Mucosa of rectum (tissue), 2 donors: Measurements from ENCODE around the gene LMO7.

Experiments used
- H3K27ac ChIP-seq, 2 donors: one replicate each; pipeline ENCODE4 v1.7.0; 2013; ENCODE audit warnings: inconsistent platforms in 2 of 2, low read depth in 2 of 2, low read length in 2 of 2
- H3K27me3 ChIP-seq, 2 donors: one replicate each; pipeline ENCODE4 v1.7.0; 2013; ENCODE audit warnings: low read length in 2 of 2; ENCODE audit not compliant: control insufficient read depth in 2 of 2, insufficient read depth in 2 of 2
- H3K36me3 ChIP-seq, 2 donors: one replicate each; pipeline ENCODE4 v1.7.0; 2013; ENCODE audit warnings: low read length in 2 of 2; ENCODE audit not compliant: control insufficient read depth in 2 of 2, insufficient read depth in 2 of 2
- H3K4me1 ChIP-seq, 2 donors: one replicate each; pipeline ENCODE4 v1.7.0; 2013; ENCODE audit warnings: low read length in 2 of 2, mild to moderate bottlenecking in 1 of 2; ENCODE audit not compliant: control insufficient read depth in 2 of 2, insufficient read depth in 2 of 2
- H3K4me3 ChIP-seq, 2 donors: one replicate each; pipeline ENCODE4 v1.7.0; 2013; ENCODE audit warnings: low read length in 2 of 2
- H3K9ac ChIP-seq, 2 donors: one replicate each; pipeline ENCODE4 v1.7.0; 2013; ENCODE audit warnings: low read length in 2 of 2, low read depth in 1 of 2, mild to moderate bottlenecking in 1 of 2
- H3K9me3 ChIP-seq, 2 donors: one replicate each; pipeline ENCODE4 v1.7.0; 2013; ENCODE audit warnings: low read length in 2 of 2; ENCODE audit not compliant: control insufficient read depth in 2 of 2
- donor health status: healthy.
- donor health status: Normal muscosa, but diverticular disease.

The LMO7 gene

DNA sequence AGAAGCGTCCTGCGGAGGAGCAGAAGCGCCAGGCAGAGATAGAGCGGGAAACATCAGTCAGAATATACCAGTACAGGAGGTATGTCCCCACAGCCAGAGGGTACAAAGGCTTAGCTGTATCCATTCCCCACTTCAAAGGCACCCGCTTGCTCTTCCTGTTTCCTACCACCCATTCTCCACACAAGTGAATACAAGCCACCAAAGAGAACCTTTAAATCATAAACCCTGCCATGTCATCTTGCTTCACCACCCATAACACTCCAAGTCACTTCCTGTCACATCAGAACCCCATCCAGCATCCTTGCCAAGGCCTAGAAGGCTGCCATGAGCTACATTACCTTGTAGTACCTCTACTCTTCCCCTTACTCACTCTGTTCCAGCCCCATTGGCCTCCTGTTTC, 205.8 kb downstream of the LMO7 start:
- Histone ChIP-seq H3K9ac (no peak overlapping the region), H3K4me1 (no peaks in the 10 kb centered on the region), H3K9me3 (no peaks in the 10 kb centered on the region), H3K27ac (no peak overlapping the region), H3K4me3 (no peak overlapping the region), H3K27me3 (no peaks in the 10 kb centered on the region), H3K36me3 (peaks cover 32 to 40% of the 10 kb centered on the region in 2 donors)

DNA sequence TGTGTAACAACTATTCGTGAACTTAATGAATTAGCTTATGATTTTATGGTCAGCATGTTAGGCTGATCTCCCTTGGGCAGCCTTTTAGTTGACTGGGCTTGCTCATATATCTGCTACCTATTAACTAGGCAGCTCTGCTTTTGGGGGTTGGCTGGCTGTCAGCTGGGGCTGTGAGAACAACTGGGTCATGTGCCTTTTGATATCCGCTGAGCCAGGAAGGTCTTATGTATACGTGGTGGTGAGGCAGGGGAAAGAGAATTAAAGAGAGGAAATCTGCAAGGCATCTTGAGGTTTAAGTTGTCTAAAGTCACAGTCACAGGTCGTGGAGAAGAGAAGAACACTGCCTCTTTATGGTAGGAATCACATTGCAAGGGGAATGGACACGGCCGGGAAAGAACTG, 206.9 kb downstream of the LMO7 start:
- H3K4me1 ChIP-seq, result no peaks in the 10 kb centered on the region
- H3K27ac ChIP-seq, result no peak overlapping the region
- no peak overlapping the region for H3K9ac ChIP-seq
- no peaks in the 10 kb centered on the region for H3K27me3 ChIP-seq
- no peak overlapping the region for H3K4me3 ChIP-seq
- H3K9me3 ChIP-seq, result no peaks in the 10 kb centered on the region
- H3K36me3 ChIP-seq, result peaks cover 32 to 43% of the 10 kb centered on the region in 2 donors

DNA sequence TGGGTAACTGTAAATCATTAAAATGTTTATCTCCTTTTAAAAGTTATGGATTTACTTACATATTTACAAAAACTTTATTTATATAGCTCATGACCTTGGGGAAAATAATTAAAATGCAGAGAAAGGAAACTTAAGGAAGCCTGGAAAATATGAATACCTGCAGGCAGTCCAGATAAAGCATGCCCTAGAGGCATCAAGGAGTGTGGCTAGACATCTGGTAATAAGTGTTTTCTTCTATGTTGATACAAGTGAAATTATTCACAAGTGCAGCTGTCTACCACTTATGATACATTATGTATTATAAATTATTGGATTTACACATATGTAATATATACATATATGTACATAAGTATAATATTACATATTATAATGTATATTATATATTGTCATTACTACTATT, 207.9 kb downstream of the LMO7 start:
- H3K9me3 ChIP-seq, result no peaks in the 10 kb centered on the region
- no peak overlapping the region for H3K9ac ChIP-seq
- H3K27me3 ChIP-seq, result no peaks in the 10 kb centered on the region
- H3K4me3 ChIP-seq, result no peak overlapping the region
- H3K4me1 ChIP-seq, result no peaks in the 10 kb centered on the region
- peaks cover 28 to 46% of the 10 kb centered on the region in 2 donors for H3K36me3 ChIP-seq
- H3K27ac ChIP-seq, result no peak overlapping the region

DNA sequence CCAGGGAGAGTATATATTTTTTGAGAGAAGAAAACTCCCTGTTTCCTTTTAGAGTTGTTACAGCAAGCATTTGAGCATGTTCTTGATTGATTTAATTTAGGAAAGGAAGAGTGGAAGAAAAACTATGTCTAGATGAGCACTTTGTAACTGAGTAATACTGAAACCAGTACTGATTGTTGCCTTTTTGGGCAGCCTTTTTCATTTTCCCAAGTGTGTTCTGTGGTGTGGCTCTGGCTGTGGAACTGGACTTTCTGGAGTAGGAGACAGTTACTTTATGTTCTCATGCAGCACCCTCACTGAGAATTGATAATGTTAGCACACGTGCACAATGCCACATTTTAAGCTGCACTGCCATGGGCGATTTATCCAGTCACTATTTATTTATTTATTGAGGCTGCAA, 211.5 kb downstream of the LMO7 start:
- no peak overlapping the region for H3K9ac ChIP-seq

DNA sequence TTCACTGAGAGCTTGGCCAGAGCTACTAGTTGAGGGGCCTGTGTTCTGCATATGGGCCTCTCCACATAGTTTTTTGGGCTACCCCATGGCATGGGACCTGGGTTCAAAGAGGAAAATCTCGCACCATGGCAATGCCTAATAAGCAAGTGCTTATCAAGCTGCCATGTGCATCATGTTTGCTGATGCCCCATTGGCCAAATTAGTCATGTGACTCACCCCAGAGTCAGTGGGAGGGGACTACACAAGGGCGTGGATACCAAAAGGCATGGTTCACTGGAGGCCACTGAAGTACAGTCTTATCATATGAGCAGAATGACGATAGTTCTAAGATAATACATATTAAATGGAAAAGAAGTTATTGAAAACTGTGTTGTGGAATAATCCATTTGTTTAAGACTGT, 214.8 kb downstream of the LMO7 start:
- no peak overlapping the region for H3K9ac ChIP-seq
- H3K9me3 ChIP-seq, result no peaks in the 10 kb centered on the region
- no peak overlapping the region for H3K27ac ChIP-seq
- H3K36me3 ChIP-seq, result peaks cover 33 to 36% of the 10 kb centered on the region in 2 donors
- H3K4me1 ChIP-seq, result no peaks in the 10 kb centered on the region
- no peaks in the 10 kb centered on the region for H3K27me3 ChIP-seq
- no peak overlapping the region for H3K4me3 ChIP-seq

More for the DNA sequence above, 211.5 kb downstream of the LMO7 start:
- H3K36me3 ChIP-seq, result peaks cover 23 to 44% of the 10 kb centered on the region in 2 donors
- H3K4me1 ChIP-seq, result no peaks in the 10 kb centered on the region
- H3K9me3 ChIP-seq, result no peaks in the 10 kb centered on the region
- H3K4me3 ChIP-seq, result no peak overlapping the region
- H3K27ac ChIP-seq, result no peak overlapping the region
- no peaks in the 10 kb centered on the region for H3K27me3 ChIP-seq

DNA sequence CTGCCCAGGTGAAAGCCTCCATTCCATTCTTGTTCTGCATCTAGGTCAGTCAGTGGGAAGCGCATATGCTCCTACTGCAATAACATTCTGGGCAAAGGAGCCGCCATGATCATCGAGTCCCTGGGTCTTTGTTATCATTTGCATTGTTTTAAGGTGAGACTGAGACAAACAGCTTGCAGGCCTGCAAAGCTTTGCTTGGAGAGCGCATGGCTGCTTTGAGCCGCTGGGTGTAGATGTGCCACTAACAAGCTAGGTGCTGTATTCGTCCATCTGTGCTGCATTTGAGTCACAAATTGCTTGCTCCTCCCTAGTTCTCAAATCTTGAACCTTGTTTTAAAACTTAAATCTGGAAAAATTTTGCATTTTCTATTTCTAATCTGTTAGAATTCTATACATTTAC, 219.1 kb downstream of the LMO7 start:
- H3K9me3 ChIP-seq, result no peaks in the 10 kb centered on the region
- no peaks in the 10 kb centered on the region for H3K27me3 ChIP-seq
- no peak overlapping the region for H3K27ac ChIP-seq
- H3K9ac ChIP-seq, result no peak overlapping the region
- H3K36me3 ChIP-seq, result peaks cover 23 to 38% of the 10 kb centered on the region in 2 donors
- H3K4me1 ChIP-seq, result no peaks in the 10 kb centered on the region
- H3K4me3 ChIP-seq, result no peak overlapping the region

DNA sequence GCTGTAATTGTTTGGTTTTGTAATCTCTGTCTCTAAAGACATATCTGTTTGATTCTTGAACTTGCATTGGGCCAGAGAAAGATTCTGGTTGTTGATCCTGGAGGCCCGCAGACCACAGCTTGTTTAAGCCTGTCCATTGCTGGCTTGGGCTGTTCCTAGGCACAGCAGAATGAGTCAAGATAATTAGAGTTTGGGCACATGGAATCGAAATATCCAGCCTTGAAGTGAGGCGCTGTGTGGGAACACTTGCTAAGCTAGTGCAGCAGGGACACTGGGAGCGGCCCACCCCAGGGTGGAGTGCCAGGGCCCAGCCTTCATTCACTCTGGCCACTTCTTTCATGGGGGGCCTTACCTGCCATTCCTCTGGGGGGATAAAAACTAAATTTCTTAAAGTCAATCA, 219.7 kb downstream of the LMO7 start:
- no peak overlapping the region for H3K9ac ChIP-seq
- H3K4me3 ChIP-seq, result no peak overlapping the region
- H3K36me3 ChIP-seq, result peaks cover 17 to 34% of the 10 kb centered on the region in 2 donors
- H3K4me1 ChIP-seq, result no peaks in the 10 kb centered on the region
- H3K27me3 ChIP-seq, result no peaks in the 10 kb centered on the region
- no peak overlapping the region for H3K27ac ChIP-seq
- no peaks in the 10 kb centered on the region for H3K9me3 ChIP-seq

DNA sequence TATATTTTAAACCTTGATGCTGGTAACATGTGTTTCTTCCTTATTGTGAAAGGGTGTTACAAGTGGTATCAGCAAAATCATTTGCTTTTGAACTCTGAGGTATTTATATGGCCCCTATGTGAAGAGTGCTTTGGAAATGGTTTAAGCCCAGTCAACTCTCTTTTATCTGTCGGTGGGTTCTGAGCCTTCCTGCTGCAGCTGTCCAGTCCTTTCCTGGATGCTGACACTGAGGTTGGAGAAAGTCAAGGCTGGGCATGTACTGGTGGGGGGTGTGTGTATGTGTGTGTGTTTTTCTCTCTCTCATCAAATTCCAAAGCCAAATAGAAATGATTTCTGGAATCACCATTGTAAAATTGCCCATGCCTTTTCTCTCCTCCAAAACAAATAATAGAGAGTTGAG, 221.2 kb downstream of the LMO7 start:
- Histone ChIP-seq H3K36me3 (peaks cover 12 to 29% of the 10 kb centered on the region in 2 donors), H3K9ac (no peak overlapping the region), H3K27ac (no peak overlapping the region), H3K4me1 (no peaks in the 10 kb centered on the region), H3K27me3 (no peaks in the 10 kb centered on the region), H3K4me3 (no peak overlapping the region), H3K9me3 (no peaks in the 10 kb centered on the region)

DNA sequence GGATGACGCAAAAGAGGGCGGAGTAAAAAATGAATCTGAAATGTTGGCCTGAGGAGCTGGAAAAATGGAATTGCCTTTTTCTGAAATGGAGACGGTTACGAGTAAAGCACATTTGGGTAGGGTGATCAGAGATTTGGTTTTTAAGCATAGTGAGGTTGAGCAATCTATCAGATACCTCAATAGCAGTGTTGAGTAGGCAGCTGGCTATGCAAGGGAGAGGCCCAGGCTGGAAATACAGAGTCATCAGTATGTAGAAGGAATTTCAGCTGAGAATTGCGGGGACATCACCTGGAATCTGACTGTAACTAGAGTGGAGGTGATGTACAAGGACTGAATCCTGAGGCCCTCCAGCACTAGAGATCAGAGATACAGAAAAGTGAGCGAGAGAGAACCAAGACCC, 224.8 kb downstream of the LMO7 start:
- no peak overlapping the region for H3K9ac ChIP-seq
- H3K27ac ChIP-seq, result no peak overlapping the region
- no peak overlapping the region for H3K4me3 ChIP-seq
- H3K27me3 ChIP-seq, result no peaks in the 10 kb centered on the region
- no peaks in the 10 kb centered on the region for H3K9me3 ChIP-seq
- H3K36me3 ChIP-seq, result peaks cover 5 to 9% of the 10 kb centered on the region in 2 donors
- H3K4me1 ChIP-seq, result no peaks in the 10 kb centered on the region

DNA sequence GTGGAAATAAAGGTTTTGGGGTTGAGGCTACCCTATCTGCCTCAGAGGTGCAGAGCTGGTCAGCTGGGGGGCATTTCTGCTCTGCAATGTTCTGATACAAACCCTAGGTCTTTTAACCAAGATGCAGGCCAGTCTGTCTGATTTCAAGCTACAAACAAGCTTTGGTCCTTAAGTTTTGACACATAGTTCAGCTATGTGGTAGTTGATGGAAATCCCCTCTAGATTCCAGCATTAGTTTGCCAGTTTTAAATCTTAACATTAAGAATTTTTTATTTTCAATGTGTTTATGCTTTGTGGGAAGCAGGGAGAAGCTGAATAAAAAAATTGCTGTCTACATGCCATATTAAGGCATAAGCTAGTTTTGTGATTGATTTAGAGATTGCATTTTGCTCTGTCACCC, 225.7 kb downstream of the LMO7 start:
- Histone ChIP-seq H3K4me1 (no peaks in the 10 kb centered on the region), H3K4me3 (no peak overlapping the region), H3K36me3 (peaks cover 4 to 5% of the 10 kb centered on the region in 2 donors), H3K9me3 (no peaks in the 10 kb centered on the region), H3K9ac (no peak overlapping the region), H3K27me3 (no peaks in the 10 kb centered on the region), H3K27ac (no peak overlapping the region)

DNA sequence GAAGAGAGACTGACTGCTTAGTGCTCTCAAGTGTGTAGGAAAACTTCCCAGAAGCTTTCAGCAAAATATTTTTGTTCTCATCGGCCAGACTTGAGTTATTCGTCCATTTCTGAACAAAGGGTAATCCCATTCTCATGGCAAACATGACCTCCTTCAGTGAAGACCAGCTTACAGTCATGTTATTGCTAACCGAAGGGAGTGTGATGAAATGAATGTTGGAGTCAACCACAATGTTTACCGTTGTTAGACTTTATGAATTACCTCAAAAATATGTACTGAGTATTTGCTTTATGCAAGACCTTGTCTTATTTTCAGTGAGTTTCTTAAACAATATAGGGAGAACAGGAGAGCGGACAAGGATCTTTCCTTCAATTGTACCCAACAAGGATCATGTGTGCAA, 228.6 kb downstream of the LMO7 start:
- Histone ChIP-seq H3K4me1 (no peaks in the 10 kb centered on the region), H3K27me3 (no peaks in the 10 kb centered on the region), H3K36me3 (no peaks in the 10 kb centered on the region), H3K4me3 (no peak overlapping the region), H3K9ac (no peak overlapping the region), H3K9me3 (no peaks in the 10 kb centered on the region), H3K27ac (no peak overlapping the region)
